ENCODE results near the gene HOXC9. TPM values are rescaled to one million over a fixed set of nuclear protein-coding genes. Genes with fewer than 3 reads are reported as not detected.

The HOXC9 gene
- total RNA-seq, 1 experiment from 2014 or later: 21.1 TPM

DNA sequence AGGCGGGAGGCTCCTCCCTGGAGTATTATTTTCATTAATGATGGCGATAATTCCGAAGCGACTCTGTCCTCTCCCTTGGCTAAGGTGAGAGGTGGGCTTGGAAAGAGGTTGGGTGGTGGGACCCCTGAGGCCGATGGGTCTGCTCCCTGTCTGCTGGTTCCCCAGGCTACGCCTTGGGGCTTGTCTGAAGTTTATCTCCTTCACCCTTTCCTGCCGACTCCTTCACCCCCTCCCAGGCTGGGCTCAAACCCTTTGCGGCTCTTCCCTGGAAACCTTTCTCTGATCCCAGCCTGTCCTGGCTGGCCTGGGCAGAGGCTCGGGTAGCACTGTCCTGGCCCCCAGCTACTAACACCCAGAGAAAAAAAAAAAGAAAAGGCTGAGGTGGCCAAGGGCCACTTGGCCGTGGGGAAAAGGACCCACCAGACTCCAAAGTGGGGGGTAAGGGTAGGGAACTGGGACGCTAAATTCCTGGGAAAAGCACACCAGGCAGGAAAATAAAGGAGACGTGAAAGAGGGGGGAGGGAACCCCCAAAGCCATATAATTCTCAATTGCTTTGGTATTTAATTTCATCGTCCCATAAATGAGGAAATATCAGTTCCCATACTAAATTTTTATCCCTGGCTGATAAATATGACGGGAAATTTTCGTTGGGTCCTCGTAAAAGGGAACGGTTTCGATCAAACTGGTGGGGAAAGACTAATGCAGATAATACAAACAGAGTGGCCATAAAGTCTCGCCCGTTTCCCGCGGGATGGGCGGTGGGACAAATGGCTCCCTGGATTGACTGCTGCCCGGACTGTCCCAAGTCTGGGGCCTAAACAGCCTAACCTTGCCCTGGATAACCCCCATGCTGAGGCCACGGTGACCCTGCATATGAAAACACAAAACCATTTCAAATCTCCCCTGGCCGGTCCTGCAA lies 17.1 kb upstream of the HOXC9 start:
- H3K27me3 ChIP-seq (replicated peaks; ENCODE audit: insufficient read depth, low read depth, low read length, poor library complexity): no peaks in the 10 kb centered on the region
- ChIA-PET CTCF (interaction anchor here (0.5 kb wide), 1 partner anchor 209 kb away, joined by 4 read pairs; no protein-coding TSS in a partner anchor), POLR2A (ENCODE audit: low non-redundant PET) (no interaction called here)
- no peaks in the 10 kb centered on the region for H3K36me3 ChIP-seq (ENCODE audit: insufficient read depth, low read length, poor library complexity, severe bottlenecking)
- peak overlapping the region; percentile 64 for H3K27ac ChIP-seq (ENCODE audit: low read depth, low read length, poor library complexity, severe bottlenecking)
- TF ChIP-seq, protein P1, sequence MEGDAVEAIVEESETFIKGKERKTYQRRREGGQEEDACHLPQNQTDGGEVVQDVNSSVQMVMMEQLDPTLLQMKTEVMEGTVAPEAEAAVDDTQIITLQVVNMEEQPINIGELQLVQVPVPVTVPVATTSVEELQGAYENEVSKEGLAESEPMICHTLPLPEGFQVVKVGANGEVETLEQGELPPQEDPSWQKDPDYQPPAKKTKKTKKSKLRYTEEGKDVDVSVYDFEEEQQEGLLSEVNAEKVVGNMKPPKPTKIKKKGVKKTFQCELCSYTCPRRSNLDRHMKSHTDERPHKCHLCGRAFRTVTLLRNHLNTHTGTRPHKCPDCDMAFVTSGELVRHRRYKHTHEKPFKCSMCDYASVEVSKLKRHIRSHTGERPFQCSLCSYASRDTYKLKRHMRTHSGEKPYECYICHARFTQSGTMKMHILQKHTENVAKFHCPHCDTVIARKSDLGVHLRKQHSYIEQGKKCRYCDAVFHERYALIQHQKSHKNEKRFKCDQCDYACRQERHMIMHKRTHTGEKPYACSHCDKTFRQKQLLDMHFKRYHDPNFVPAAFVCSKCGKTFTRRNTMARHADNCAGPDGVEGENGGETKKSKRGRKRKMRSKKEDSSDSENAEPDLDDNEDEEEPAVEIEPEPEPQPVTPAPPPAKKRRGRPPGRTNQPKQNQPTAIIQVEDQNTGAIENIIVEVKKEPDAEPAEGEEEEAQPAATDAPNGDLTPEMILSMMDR (conservative IDR thresholded peaks at IDR 0.05; ENCODE audit: low read depth, low read length): no peak
- no peak for TF ChIP-seq EZH2 (IDR thresholded peaks at IDR 0.05; ENCODE audit: borderline replicate concordance, low read depth, low read length, poor library complexity, severe bottlenecking)
- no peak for DNase-seq (ENCODE audit: low spot score)
- H3K4me1 ChIP-seq (ENCODE audit: insufficient read depth, low read length, poor library complexity, severe bottlenecking): peaks cover 42% of the 10 kb centered on the region
- intact Hi-C loops (cut with micrococcal nuclease; ENCODE audit: unreplicated experiment): loop anchor here (5.0 to 10.0 kb wide), 3 partner anchors 216 to 392 kb away; no protein-coding TSS in a partner anchor
- no TSS peak for BruUV-seq (replicated peaks)
- H3K9me3 ChIP-seq (ENCODE audit: low read depth, low read length, poor library complexity, severe bottlenecking): no peaks in the 10 kb centered on the region
- no peak overlapping the region for H3K4me3 ChIP-seq (ENCODE audit: low read depth, low read length, poor library complexity, severe bottlenecking)

GRCh38 chr12:53983568-53983949 lies 16.4 kb upstream of the HOXC9 start:
- CTCF ChIA-PET: no interaction called here
- Histone ChIP-seq H3K27ac (ENCODE audit: low read depth, low read length, poor library complexity, severe bottlenecking) (peak overlapping the region; percentile 64), H3K4me3 (ENCODE audit: low read depth, low read length, poor library complexity, severe bottlenecking) (no peak overlapping the region), H3K27me3 (replicated peaks; ENCODE audit: insufficient read depth, low read depth, low read length, poor library complexity) (no peaks in the 10 kb centered on the region), H3K9me3 (ENCODE audit: low read depth, low read length, poor library complexity, severe bottlenecking) (no peaks in the 10 kb centered on the region), H3K36me3 (ENCODE audit: insufficient read depth, low read length, poor library complexity, severe bottlenecking) (no peaks in the 10 kb centered on the region), H3K4me1 (ENCODE audit: insufficient read depth, low read length, poor library complexity, severe bottlenecking) (peaks cover 44% of the 10 kb centered on the region)
- BruUV-seq (replicated peaks): TSS peak; percentile 62
- TF ChIP-seq EZH2 (IDR thresholded peaks at IDR 0.05; ENCODE audit: borderline replicate concordance, low read depth, low read length, poor library complexity, severe bottlenecking): no peak
- TF ChIP-seq, protein P1 (conservative IDR thresholded peaks at IDR 0.05; ENCODE audit: low read depth, low read length): no peak
- intact Hi-C loops (cut with micrococcal nuclease; ENCODE audit: unreplicated experiment): loop anchor here (5.0 to 10.0 kb wide), 3 partner anchors 216 to 391 kb away; no protein-coding TSS in a partner anchor
- DNase-seq (ENCODE audit: low spot score): no peak
- POLR2A ChIA-PET (ENCODE audit: low non-redundant PET): no interaction called here

DNA sequence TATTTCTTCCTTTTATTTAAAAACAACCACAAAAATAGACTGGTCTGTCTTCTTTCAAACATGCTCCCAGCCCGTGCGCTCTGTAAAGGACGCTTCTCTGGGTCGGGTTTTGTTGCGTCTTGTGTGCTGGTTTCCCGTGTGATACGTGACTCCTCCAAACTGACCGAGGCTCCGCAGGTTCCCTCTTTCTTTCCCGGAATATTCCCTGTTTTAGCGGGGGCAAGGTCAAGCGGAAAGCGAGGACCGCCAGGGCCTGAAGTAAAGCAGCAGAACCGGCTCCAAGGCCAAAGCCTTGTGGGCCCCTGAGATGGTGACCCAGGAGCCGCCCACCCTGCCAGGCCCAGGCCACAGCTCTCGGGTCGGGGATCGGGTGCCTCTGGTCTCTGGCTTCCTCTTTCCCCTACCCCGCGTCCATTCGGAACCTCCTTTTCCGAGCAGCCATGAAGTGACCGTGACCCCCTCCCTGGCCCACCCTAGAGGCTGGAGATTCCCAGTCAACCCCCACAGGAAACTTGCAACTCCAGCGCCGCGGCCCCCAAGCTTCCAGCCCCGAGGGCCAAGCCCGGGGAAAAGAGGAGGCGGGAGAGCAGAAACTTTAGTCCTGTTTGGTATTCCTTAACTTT lies 15.9 kb upstream of the HOXC9 start:
- CTCF ChIA-PET: interaction anchor here (0.6 to 3.4 kb wide), 5 partner anchors 12 to 396 kb away, joined by 4 to 32 read pairs (median 8); no protein-coding TSS in a partner anchor
- peak overlapping the region; percentile 31 for H3K4me3 ChIP-seq (ENCODE audit: low read depth, low read length, poor library complexity, severe bottlenecking)
- H3K27me3 ChIP-seq (replicated peaks; ENCODE audit: insufficient read depth, low read depth, low read length, poor library complexity): no peaks in the 10 kb centered on the region
- peaks cover 43% of the 10 kb centered on the region for H3K4me1 ChIP-seq (ENCODE audit: insufficient read depth, low read length, poor library complexity, severe bottlenecking)
- POLR2A ChIA-PET (ENCODE audit: low non-redundant PET): no interaction called here
- H3K27ac ChIP-seq (ENCODE audit: low read depth, low read length, poor library complexity, severe bottlenecking): peak overlapping the region; percentile 64
- TF ChIP-seq EZH2 (IDR thresholded peaks at IDR 0.05; ENCODE audit: borderline replicate concordance, low read depth, low read length, poor library complexity, severe bottlenecking): no peak
- TF ChIP-seq, protein P1 (conservative IDR thresholded peaks at IDR 0.05; ENCODE audit: low read depth, low read length): no peak
- no peaks in the 10 kb centered on the region for H3K36me3 ChIP-seq (ENCODE audit: insufficient read depth, low read length, poor library complexity, severe bottlenecking)
- no TSS peak for BruUV-seq (replicated peaks)
- H3K9me3 ChIP-seq (ENCODE audit: low read depth, low read length, poor library complexity, severe bottlenecking): no peaks in the 10 kb centered on the region
- intact Hi-C loops (cut with micrococcal nuclease; ENCODE audit: unreplicated experiment): loop anchor here (1.0 to 10.0 kb wide), 5 partner anchors 217 to 391 kb away; no protein-coding TSS in a partner anchor
- no peak for DNase-seq (ENCODE audit: low spot score)
